Progenitor cell of endocrine pancreas (in vitro differentiated cells): Measurements from ENCODE around the gene ULBP1. TPM values are rescaled to one million over a fixed set of nuclear protein-coding genes. Genes with fewer than 3 reads are reported as not detected.

Source experiments
- DNase-seq: peaks from one replicate; pipeline ENCODE4 v3.0.0; 2021; ENCODE audit warnings: low spot score; ENCODE audit not compliant: unreplicated experiment
- H3K27ac Mint-ChIP-seq: 2 replicates; pipeline ENCODE4 v1.8.0; 2021; ENCODE audit warnings: mild to moderate bottlenecking, moderate library complexity, mixed read lengths
- H3K27me3 Mint-ChIP-seq: 2 replicates; pipeline ENCODE4 v1.8.0; 2021; ENCODE audit warnings: mixed read lengths
- H3K36me3 Mint-ChIP-seq: 2 replicates; pipeline ENCODE4 v1.8.0; 2022; ENCODE audit warnings: mixed read lengths; ENCODE audit not compliant: insufficient read depth
- H3K4me1 Mint-ChIP-seq: 2 replicates; pipeline ENCODE4 v1.8.0; 2021; ENCODE audit warnings: low read depth, mixed read lengths
- H3K4me3 Mint-ChIP-seq: 2 replicates; pipeline ENCODE4 v1.8.0; 2021; ENCODE audit warnings: low read depth, mild to moderate bottlenecking, moderate library complexity, mixed read lengths
- H3K9me3 Mint-ChIP-seq: 2 replicates; pipeline ENCODE4 v1.8.0; 2021; ENCODE audit warnings: low read depth, mixed read lengths
- CTCF ChIP-seq: fragments of 200-600 bp; sonication (generic); IDR thresholded peaks from one replicate; pipeline ENCODE4 v1.5.0; 2021; ENCODE audit warnings: antibody characterized with exemption, mild to moderate bottlenecking; ENCODE audit not compliant: unreplicated experiment
- total RNA-seq: library from RNA; stranded (reverse); gene quantifications from 2 replicates; pipeline ENCODE4 v1.2.1, GENCODE V29; 2021

Gene ULBP1
- total RNA-seq, 1 donor from 2014 or later = 0.60 TPM

- no peak for TF ChIP-seq CTCF
- Mint-ChIP-seq H3K9me3 (no peaks in the 10 kb centered on the region), H3K4me3 (no peak overlapping the region), H3K36me3 (no peaks in the 10 kb centered on the region), H3K4me1 (no peaks in the 10 kb centered on the region), H3K27ac (no peak overlapping the region), H3K27me3 (peaks cover 90% of the 10 kb centered on the region)
- no peak for DNase-seq
These were observed 15.6 kb downstream of the ULBP1 start for GRCh38 chr6:149979293-149979692.

- peaks cover 1% of the 10 kb centered on the region for H3K36me3 Mint-ChIP-seq
- TF ChIP-seq CTCF = no peak
- no peak overlapping the region for H3K4me3 Mint-ChIP-seq
- H3K9me3 Mint-ChIP-seq = no peaks in the 10 kb centered on the region
- H3K27ac Mint-ChIP-seq = no peak overlapping the region
- no peak for DNase-seq
- H3K4me1 Mint-ChIP-seq = no peaks in the 10 kb centered on the region
- H3K27me3 Mint-ChIP-seq = peaks cover 90% of the 10 kb centered on the region
These were observed 19.4 kb downstream of the ULBP1 start for GRCh38 chr6:149983145-149983544.

GRCh38 chr6:149984773-149985172, 21.0 kb downstream of the ULBP1 start:
- H3K4me3 Mint-ChIP-seq = no peak overlapping the region
- no peak for TF ChIP-seq CTCF
- DNase-seq = no peak
- H3K4me1 Mint-ChIP-seq = no peaks in the 10 kb centered on the region
- no peaks in the 10 kb centered on the region for H3K9me3 Mint-ChIP-seq
- H3K27me3 Mint-ChIP-seq = peaks cover 91% of the 10 kb centered on the region
- peaks cover 2% of the 10 kb centered on the region for H3K36me3 Mint-ChIP-seq
- no peak overlapping the region for H3K27ac Mint-ChIP-seq

- H3K9me3 Mint-ChIP-seq = no peaks in the 10 kb centered on the region
These were observed 21.8 kb downstream of the ULBP1 start for GRCh38 chr6:149985481-149985937.

GRCh38 chr6:149987602-149988107, 23.9 kb downstream of the ULBP1 start:
- Mint-ChIP-seq H3K4me1 (peaks cover 10% of the 10 kb centered on the region), H3K9me3 (no peaks in the 10 kb centered on the region), H3K4me3 (no peak overlapping the region), H3K27me3 (peaks cover 91% of the 10 kb centered on the region), H3K36me3 (peaks cover 2% of the 10 kb centered on the region), H3K27ac (no peak overlapping the region)
- no peak for DNase-seq
- no peak for TF ChIP-seq CTCF

More at GRCh38 chr6:149985481-149985937, 21.8 kb downstream of the ULBP1 start:
- H3K4me3 Mint-ChIP-seq = no peak overlapping the region
- no peak overlapping the region for H3K27ac Mint-ChIP-seq
- TF ChIP-seq CTCF = no peak
- H3K4me1 Mint-ChIP-seq = peaks cover 3% of the 10 kb centered on the region
- peaks cover 2% of the 10 kb centered on the region for H3K36me3 Mint-ChIP-seq
- no peak for DNase-seq
- peaks cover 93% of the 10 kb centered on the region for H3K27me3 Mint-ChIP-seq
